Right hindlimb (tissue), 1 donor: ENCODE results near the gene HMOX2.

Experiments
- DNase-seq: peaks from one replicate; pipeline ENCODE4 v3.0.0-alpha.2; 2018

The HMOX2 gene

DNA sequence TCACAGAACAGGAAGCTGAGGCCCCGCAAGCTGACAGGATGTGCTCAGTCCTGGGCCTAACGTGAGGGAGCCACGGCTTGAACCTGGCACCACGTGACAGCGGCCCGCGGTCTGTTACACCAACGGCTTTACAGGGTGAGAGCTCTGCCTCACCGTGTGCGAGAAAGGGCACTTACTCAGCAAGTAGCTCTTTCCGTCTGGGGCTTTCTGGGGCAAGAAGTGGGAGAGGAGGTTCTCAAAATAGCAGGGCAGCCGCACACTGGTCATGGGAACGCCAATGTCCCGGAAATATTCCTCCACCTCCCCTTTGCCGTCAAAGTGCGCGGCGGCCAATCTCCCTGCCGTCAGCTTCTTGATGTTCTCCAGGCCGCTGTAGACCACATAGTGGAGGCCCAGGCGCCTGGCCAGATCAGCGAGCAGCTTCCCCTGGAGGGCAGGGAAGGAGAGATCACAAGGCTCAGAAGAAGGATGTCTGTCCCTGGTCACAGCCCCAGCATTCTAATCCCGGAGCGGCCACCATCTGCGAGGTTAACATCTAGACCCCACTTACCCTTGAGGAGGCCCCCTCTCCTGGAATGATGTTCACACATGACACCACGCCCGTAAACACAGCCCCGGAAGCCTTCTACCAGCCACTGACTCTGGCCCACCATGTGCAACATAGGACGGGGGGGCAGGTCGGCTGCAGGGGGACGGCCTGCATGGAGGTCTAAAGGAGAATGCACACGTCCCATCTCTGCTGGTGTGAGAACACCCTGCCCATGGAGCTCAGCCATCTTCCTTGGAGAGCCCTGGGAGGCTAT, 10.0 kb upstream of the HMOX2 start:
- no peak for DNase-seq

DNA sequence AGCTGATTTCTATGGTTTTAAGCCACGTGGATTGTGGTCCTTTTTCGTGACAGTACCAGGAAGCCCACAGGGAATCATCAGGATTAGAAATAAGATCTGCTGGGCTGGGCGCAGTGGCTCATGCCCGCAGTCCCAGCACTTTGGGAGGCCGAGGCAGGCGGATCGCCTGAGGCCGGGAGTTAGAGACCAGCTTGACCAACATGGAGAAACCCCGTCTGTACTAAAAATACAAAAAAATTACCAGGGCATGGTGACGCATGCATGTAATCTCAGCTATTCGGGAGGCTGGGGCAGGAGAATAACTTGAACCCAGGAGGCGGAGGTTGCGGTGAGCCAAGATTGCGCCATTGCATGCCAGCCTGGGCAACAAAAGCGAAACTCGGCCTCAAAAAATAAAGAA, 8.3 kb upstream of the HMOX2 start:
- no peak for DNase-seq

DNA sequence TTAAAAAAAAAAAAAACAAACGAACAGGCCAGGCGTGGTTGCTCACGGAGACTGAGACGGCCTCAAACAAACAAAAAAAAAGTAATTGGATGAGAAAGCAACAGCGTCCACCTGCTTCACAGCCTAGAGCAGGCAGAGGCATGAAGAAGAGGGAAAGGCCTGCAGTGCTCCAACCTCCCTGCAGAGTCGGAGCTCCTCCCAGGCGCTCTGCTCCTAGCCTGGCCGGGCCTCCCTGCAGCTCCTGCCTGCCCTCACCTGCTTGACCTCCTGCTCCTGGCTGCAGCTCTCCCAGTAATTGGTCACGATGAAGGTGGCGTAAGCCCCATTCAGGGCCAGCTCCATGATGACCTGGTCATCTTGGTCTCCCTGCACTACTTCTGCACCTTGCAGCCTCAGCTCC, 7.2 kb upstream of the HMOX2 start:
- DNase-seq, result no peak

DNA sequence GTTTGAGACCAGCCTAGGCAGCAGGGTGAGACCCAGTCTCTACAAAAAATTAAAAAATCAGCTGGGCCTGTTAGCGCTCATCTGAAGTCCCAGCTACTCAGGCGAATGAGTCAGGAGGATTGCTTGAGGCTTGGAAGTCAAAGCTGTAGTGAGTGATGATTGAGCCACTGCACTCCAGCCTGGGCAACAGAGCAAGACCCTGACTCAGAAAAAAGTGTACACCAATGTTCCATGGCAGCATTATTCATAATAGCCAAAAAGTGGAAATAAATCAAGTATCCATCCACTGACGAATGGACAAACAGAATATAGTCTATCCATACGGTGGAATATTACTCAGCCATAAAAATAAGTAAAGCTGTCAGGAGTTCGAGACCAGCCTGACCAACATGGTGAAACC, 4.3 kb upstream of the HMOX2 start:
- DNase-seq, result no peak

DNA sequence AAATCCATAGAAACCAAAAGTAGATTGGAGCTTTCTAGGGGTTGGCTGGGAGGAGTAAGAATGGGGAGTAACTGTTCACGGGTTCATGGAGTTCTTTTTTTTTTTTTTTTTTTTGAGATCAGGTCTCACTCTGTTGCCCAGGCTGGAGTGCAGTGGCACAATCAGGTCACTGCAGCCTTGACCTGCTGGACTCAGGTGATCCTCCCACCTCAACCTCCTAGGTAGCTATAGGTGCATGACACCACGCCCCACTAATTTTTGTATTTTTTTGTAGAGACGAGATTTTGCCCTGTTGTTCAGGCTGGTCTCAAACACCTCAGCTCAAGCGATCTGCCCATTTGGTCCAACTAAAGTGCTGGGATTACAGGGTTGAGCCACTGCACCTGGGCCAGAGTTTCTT, 3.3 kb upstream of the HMOX2 start:
- DNase-seq, result no peak

DNA sequence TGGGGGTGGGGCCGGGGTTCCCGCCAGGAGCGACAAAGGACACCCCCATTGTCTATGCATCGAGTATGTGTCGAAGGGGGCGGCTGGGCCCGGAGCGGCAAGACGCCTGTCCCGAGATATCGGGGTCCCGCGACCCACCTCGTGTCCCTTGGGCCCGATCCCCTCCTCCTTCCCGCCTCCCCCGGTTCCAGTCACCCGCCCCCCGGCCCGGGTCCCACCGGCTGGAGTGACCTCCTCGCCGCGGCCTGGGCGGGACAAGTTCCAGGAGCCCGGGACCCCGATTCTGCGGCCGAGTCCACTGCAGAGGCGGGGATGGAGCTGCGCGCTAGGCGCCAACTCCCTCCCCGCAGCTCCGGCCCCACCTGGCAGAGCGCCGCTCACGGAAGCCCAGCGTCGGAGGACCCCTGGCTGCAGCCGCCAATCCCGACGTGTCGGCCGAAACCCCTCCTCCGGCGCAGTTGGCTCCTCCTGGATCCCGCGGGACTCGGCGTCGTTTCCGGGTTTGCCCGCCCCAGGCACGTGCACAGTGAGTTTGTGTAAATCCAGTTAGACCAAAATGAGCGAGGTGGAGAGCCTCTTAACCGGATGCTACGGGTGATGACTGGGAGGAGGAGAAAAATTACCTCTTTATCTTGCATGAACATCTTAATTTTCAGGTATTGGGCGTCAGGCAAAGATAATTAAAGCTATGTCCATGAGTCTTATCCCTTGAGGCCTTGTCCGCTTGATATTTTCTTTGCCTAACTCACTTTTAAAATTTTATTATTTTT, 1.8 kb upstream of the HMOX2 start, which contains the start of gene NMRAL1:
TSS of gene NMRAL1 (minus strand) at position 434 of the 770 bp plus-strand sequence. CDS start 493 bp downstream, outside the sequence.
- DNase-seq, result peak; percentile 97

GRCh38 chr16:4477966-4478365, 1.8 kb downstream of the HMOX2 start:
- no peak for DNase-seq

DNA sequence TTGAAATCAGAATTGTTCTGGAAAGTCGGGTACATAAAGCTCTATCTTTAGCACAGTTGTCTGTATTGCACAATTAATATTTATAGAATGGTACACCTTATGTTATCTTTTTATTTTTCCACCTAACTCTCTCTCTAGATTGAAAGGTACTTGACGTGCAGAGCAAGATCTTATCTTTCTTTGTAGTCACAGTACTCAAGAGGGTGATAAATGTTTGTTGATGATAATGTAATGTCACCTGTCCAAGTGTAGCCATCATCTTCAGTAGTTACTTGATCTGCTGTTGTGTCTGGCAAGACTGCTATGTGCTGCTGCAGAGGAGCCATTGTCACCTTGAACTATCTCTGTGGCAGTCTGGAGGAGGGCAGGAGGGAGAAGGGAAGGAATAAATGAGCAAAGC, 5.3 kb downstream of the HMOX2 start:
- no peak for DNase-seq

GRCh38 chr16:4481963-4482362, 5.8 kb downstream of the HMOX2 start:
- no peak for DNase-seq

DNA sequence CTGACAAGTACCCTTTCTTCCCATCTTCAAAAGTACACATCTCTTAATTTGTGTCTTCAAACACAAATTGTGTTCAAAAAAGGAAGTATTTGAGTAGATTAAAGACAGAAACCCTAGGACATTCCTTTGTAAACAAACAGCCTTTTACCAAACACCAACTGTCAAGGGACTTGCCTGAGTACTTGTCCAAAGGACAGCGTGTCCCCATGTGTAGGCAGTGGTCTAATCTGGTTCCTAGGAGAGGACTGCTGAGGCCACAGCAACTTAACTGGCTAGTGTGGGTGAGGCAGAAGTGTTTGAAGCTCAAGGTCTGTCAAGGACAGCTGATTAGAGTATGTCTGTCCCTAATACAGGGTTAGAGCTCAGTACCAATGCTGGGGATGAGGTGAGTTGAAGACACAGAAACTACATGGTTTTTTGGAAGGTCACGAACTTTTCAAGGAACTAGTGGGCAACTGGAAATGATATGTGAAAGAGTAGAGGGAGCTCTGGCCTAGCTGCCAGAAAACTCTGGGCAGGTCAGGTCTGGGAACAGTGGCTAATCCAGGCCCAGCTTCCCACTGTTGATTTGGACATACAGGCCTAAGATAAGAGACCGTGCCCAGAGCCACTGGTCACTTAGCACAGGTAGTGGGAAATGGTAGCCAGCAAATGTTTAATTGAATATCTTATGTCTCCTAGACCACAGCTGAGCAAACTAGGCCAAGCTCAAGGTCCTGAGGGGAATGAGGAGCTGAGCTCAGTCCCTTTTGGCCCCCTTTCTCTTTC, 10.1 kb downstream of the HMOX2 start:
- DNase-seq, result no peak

- no peak for DNase-seq
Observed at GRCh38 chr16:4487955-4488498, 11.8 kb downstream of the HMOX2 start.

GRCh38 chr16:4488499-4488967, 12.3 kb downstream of the HMOX2 start:
- no peak for DNase-seq

DNA sequence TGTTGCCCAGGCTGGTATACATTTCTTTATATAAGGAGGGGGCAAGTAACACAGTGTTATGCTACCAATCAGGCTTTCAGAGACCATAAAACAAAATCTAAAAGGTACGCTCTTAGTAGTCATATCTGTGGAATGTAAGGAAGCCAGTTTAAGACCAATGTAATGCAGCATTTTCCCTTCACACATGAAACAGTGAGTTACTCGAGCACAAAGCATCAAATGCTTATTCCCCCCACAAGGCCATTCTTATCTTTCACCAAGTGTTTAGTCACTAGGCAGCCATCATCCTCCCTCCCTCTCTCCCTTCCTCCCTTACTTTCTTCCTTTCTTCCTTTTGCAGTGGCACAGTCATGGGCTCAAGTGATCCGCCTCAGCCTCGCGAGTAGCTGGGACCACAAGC, 12.8 kb downstream of the HMOX2 start:
- DNase-seq, result no peak

- DNase-seq, result no peak
Observed at GRCh38 chr16:4491898-4492297, 15.7 kb downstream of the HMOX2 start.

GRCh38 chr16:4494746-4495490, 18.7 kb downstream of the HMOX2 start:
- no peak for DNase-seq

DNA sequence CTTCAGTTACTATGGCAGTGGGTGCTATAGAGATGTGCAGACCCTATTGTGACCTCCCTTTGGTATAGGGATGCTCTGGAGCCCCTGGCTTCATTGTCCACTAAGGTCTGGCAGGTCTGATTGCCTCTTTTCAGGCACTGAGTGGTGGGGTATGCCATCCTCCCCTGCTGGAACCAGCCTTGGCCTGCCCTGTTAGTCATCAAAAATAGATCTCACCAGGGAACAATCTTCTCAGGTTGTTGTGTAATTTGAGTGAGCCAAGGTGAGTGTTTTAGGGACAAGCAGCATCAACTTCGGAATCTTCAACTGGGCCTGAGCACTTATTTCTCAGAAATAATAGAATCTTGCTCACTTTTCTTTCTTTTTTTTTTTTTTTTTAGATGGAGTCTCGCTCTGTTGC, 19.6 kb downstream of the HMOX2 start:
- no peak for DNase-seq

DNA sequence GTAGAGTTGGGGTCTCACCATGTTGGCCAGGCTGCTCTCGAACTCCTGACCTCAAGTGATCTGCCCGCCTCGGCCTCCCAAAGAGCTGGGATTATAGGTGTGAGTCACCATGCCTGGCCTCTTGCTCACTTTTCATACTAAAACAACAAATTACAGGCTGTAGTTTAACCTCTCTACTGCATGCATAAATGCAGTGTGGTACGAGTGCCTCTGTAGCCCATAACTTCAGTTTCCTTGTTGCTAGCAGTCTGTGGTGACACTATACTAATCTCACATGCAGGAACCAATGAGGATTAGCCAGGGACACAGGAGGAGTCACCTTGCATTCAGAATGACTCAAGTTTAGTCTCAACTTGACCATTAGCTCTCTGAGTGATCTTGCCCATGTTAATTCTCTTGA, 20.1 kb downstream of the HMOX2 start:
- no peak for DNase-seq

GRCh38 chr16:4498546-4499195, 22.5 kb downstream of the HMOX2 start:
- no peak for DNase-seq

DNA sequence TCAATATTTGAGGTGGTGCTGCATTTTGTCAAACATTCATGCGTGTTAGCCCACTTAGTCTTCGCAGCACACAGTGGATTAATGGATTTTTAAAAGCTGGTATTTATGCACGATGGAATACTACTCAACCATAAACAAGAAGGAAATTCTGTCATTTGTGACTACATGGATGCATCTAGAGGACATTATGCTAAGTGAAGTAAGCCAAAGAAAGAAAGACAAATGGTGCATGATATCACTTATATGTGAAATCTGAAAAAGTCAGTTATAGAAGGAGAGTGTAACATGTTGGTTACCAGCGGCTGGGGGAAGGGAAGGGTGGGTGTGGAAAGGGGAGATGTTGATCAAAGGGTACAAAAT, 23.0 kb downstream of the HMOX2 start:
- DNase-seq, result no peak

- DNase-seq, result no peak
Observed at GRCh38 chr16:4500272-4500671, 24.1 kb downstream of the HMOX2 start.

DNA sequence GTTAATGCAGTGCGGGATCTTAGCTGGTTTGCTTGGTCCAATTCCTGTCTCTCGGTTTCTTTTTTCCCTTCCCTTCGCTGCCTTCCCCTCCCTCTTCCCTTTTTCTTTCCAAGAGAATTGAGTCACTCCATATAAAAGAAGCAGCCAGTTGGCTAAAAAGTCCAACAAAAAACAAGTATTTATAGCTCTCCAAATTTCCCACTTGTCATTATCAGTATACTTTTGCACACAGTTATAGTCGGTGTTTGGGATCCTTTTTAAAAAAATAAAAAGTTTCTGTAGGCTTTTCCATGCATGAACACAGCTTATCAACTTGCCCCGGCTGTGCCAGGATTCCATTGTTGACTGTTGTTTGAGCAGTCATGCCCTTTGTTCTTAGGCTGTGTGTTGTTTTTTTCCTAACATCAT, 24.9 kb downstream of the HMOX2 start:
- DNase-seq, result no peak
